ENCODE measurements around the gene PTGR1. TPM values are rescaled to one million over a fixed set of nuclear protein-coding genes. Genes with fewer than 3 reads are reported as not detected.
A peak's percentile ranks its signal among the peaks of the same experiment; 100 is the strongest.

Gene PTGR1
- 10 to 100 TPM in 3 of 4 donors, 1 to 10 TPM in 1; 7.5 to 30.9 (median 16.8) TPM for total RNA-seq

DNA sequence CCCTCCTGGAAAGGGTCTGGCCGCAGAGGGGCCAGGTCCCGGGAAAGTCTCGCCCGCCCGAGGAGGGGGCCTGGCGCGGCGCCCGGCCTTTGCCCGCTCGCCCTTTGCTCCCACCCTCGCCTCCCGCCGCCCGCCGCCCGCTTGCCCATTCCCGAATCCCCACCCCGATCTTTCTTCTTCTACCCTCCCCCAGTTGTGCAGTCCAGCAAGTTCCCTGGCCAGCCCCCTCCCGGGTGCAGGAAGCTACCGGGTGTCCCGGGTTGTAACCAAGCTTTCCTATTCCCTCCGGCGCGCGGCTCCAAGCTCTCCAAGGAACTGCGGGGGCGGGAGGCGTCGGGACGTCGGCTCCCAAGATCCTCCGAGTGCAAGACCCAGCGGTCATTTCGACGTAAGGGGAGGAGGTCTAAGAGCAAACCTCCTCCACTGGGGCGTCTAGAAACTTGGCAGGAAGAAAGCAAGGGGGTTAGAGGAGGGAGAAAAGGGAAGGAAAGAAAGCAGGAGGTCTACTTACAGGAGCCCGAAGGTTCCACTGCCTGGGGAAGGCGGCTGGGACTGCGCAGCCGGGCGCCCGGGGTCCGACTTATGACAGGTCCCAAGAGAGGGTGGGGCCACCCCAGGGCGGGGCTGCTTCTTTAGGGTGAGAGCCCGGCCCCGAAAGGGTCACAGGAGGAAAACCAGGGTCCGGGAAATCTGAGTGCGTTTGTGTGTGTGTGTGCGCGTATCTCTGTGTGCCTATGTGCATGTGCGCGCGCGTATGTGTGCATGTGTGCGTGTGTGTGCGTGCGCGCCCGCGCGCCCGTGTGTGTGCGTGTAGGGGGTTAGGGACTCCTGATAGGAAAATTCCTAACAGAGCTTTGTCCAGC is at the start of gene PTGR1:
PTGR1 (minus strand) TSS at position 556 of the 863 bp plus-strand sequence. CDS start 2,225 bp downstream, outside the sequence.
- H3K27ac ChIP-seq, result peak within 1 kb of the TSS; percentile 69 to 81 (median 78)
- in situ Hi-C loops (cut with MboI; ENCODE audit: low sequenced_read_pairs in 4 of 4), result loop anchor here in 1 of 4 donors (25.0 kb wide), 1 partner anchor 488 kb away; no protein-coding TSS in a partner anchor
- peaks cover 0 to 4% of the 10 kb centered on the region in 2 donors for H3K36me3 ChIP-seq
- no peaks in the 10 kb centered on the region for H3K27me3 ChIP-seq
- H3K4me3 ChIP-seq, result peak within 1 kb of the TSS; percentile 66 to 89 (median 80)
- ATAC-seq (peak; percentile 73 to 77), DNase-seq (peak; percentile 41 to 71)
- H3K4me1 ChIP-seq, result peaks cover 0 to 9% of the 10 kb centered on the region in 2 donors
- H3K9me3 ChIP-seq, result no peaks in the 10 kb centered on the region
- intact Hi-C loops (cut with DNase I; ENCODE audit: low total_unique reads), result loop anchor here (2.0 to 5.0 kb wide), 2 partner anchors 33 to 117 kb away; partner anchors contain the start of gene DNAJC25
- TF ChIP-seq POLR2A (IDR thresholded peaks at IDR 0.05), result peak in 1 of 2 donors; percentile 12
- TF ChIP-seq, protein P1, sequence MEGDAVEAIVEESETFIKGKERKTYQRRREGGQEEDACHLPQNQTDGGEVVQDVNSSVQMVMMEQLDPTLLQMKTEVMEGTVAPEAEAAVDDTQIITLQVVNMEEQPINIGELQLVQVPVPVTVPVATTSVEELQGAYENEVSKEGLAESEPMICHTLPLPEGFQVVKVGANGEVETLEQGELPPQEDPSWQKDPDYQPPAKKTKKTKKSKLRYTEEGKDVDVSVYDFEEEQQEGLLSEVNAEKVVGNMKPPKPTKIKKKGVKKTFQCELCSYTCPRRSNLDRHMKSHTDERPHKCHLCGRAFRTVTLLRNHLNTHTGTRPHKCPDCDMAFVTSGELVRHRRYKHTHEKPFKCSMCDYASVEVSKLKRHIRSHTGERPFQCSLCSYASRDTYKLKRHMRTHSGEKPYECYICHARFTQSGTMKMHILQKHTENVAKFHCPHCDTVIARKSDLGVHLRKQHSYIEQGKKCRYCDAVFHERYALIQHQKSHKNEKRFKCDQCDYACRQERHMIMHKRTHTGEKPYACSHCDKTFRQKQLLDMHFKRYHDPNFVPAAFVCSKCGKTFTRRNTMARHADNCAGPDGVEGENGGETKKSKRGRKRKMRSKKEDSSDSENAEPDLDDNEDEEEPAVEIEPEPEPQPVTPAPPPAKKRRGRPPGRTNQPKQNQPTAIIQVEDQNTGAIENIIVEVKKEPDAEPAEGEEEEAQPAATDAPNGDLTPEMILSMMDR (IDR thresholded peaks at IDR 0.05 in 4 of 5, conservative IDR thresholded peaks at IDR 0.05 in 1 of 5), result no peak

DNA sequence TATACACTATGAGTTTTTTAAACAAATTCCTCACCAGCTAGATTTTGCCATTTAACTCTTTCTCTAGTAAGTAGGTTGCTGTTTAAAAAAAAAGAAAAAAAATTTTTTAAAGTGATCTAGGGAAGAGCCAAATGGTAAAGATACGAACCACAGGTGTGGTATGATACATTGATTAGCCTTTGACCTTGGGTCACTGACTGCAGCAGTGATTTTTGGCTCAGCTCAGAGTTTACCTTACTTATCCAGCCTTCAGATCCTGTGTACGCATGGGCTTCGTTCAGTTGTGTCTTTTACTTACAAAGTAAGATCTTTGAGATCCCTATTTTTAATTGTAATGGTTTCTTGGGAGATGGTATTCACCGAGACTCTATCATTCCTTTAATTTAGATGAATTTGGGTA is 49.6 kb upstream of the PTGR1 start:
- Histone ChIP-seq H3K27me3 (no peaks in the 10 kb centered on the region), H3K36me3 (peaks cover 3 to 45% of the 10 kb centered on the region in 2 donors), H3K4me3 (no peak overlapping the region), H3K4me1 (no peaks in the 10 kb centered on the region), H3K27ac (no peak overlapping the region), H3K9me3 (no peaks in the 10 kb centered on the region)
- DNase-seq (no peak), ATAC-seq (no peak)
- intact Hi-C loops (cut with DNase I; ENCODE audit: low total_unique reads) (no loop called here), in situ Hi-C loops (cut with MboI; ENCODE audit: low sequenced_read_pairs in 4 of 4) (loop anchor here in 2 of 4 donors (25.0 kb wide), 2 partner anchors 88 to 1563 kb away; partner anchors contain the start of genes FKBP15 (in 1 of the 2) and SLC31A1 (in 1 of the 2))
- TF ChIP-seq, protein P1 (IDR thresholded peaks at IDR 0.05 in 4 of 5, conservative IDR thresholded peaks at IDR 0.05 in 1 of 5), result no peak
- no peak for TF ChIP-seq POLR2A (IDR thresholded peaks at IDR 0.05)

DNA sequence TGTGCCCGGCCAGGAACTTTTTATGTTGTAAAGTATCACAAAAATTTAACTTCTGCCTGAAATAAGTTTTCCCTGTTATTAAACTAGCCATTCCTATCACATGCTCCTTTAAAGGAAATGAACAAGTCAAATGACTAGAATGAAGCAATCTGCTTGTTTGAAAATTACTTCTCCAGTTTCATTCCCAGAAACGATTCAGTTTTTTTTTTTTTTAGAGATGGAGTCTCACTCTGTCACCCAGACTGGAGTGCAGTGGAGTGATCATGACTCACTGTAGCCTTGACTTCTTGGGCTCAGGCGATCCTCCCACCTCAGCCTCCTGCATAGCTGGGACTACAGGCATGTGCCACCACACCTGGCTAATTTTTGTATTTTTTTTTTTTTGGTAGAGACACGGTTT is 48.6 kb upstream of the PTGR1 start:
- no peak overlapping the region for H3K27ac ChIP-seq
- H3K36me3 ChIP-seq, result peaks cover 3 to 35% of the 10 kb centered on the region in 2 donors
- H3K27me3 ChIP-seq, result no peaks in the 10 kb centered on the region
- ATAC-seq, result no peak
- intact Hi-C loops (cut with DNase I; ENCODE audit: low total_unique reads), result no loop called here
- in situ Hi-C loops (cut with MboI; ENCODE audit: low sequenced_read_pairs in 4 of 4), result loop anchor here in 2 of 4 donors (25.0 kb wide), 2 partner anchors 89 to 1564 kb away; partner anchors contain the start of genes FKBP15 (in 1 of the 2) and SLC31A1 (in 1 of the 2)
- H3K4me1 ChIP-seq, result no peaks in the 10 kb centered on the region
- H3K9me3 ChIP-seq, result no peaks in the 10 kb centered on the region
- DNase-seq, result no peak
- TF ChIP-seq POLR2A (IDR thresholded peaks at IDR 0.05), result no peak
- TF ChIP-seq, protein P1 (IDR thresholded peaks at IDR 0.05 in 4 of 5, conservative IDR thresholded peaks at IDR 0.05 in 1 of 5), result no peak
- no peak overlapping the region for H3K4me3 ChIP-seq

DNA sequence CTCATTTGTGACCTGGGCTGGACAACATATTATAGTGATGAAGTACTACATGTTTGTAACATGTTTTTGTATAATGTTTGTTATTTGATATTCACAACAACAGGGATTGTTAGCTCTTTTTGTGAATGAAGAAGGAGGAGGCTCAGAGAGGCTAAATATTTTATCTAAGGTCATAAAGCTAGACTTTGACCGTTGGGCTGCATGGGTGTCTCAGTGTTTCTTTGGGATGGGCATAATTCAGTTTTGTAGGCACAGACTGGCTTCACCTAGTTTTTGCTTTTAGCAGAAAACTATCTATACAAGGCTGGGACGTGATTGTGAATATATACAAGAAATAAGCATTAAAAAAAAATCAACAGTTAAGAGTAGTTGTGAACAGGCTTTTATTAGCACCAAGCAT is 47.0 kb upstream of the PTGR1 start:
- peaks cover 3 to 30% of the 10 kb centered on the region in 2 donors for H3K36me3 ChIP-seq
- DNase-seq (no peak), ATAC-seq (no peak)
- no peaks in the 10 kb centered on the region for H3K9me3 ChIP-seq
- no peak overlapping the region for H3K4me3 ChIP-seq
- in situ Hi-C loops (cut with MboI; ENCODE audit: low sequenced_read_pairs in 4 of 4) (loop anchor here in 2 of 4 donors (25.0 kb wide), 2 partner anchors 91 to 1566 kb away; partner anchors contain the start of genes FKBP15 (in 1 of the 2) and SLC31A1 (in 1 of the 2)), intact Hi-C loops (cut with DNase I; ENCODE audit: low total_unique reads) (no loop called here)
- H3K4me1 ChIP-seq, result no peaks in the 10 kb centered on the region
- no peak overlapping the region for H3K27ac ChIP-seq
- no peaks in the 10 kb centered on the region for H3K27me3 ChIP-seq
- TF ChIP-seq, protein P1 (IDR thresholded peaks at IDR 0.05 in 4 of 5, conservative IDR thresholded peaks at IDR 0.05 in 1 of 5), result no peak
- no peak for TF ChIP-seq POLR2A (IDR thresholded peaks at IDR 0.05)

Data from gastrocnemius medialis (tissue), 4 donors.